Vagina (tissue), 2 donors: ENCODE data around the gene HTR6.

Experiments used
- POLR2A ChIP-seq, 2 donors: fragments of 450-650 bp; IDR thresholded peaks; one replicate each; pipeline ENCODE4 v1.6.1; 2017; ENCODE audit warnings: antibody characterized with exemption in 2 of 2, mild to moderate bottlenecking in 2 of 2, moderate library complexity in 2 of 2
- TF ChIP-seq, protein P1 (sequence below), 3 experiments: fragments of 450-650 bp in 2 of 3; fragments of 200-600 bp in 1 of 3; sonication (generic) in 1 of 3; IDR thresholded peaks; one replicate each; pipeline ENCODE4 v1.5.1; 2017 to 2019; ENCODE audit warnings: antibody characterized with exemption in 3 of 3, mild to moderate bottlenecking in 2 of 3, moderate library complexity in 2 of 3

DNA sequence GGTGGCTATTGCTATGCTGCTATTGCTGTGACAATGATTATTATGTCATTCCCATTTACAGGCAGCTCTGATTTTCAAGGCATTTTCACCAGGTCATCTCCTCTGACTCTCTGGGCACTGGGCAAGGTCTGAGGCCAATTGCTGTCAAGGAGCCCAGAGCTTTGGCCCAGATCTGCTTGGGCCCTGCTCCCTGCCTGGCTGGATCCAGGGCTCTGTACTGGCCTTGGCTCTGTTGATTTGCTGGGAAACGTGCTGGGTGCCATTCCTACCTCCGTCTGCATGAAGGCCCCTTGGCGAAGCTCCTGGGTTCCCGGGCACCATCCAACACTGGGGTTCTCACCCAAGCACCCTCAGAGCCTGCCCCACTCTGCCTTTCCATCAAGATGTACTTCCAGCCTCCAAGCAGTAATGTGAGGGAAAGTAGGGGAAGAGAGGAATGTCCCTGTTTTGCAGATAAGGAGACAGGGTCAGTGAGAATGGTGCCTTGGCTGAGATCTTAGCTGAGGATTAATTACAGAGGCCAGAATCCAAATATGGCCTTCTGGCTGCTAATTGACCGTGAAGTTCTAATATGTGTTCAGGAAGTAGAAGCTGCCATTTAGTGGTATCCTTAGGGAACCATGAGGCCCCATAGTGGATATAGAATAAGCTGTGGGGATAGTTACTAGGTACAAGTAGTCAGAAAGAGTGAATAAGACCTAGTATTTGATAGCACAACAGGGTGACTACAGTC, 63.9 kb downstream of the HTR6 start:
- TF ChIP-seq POLR2A (IDR thresholded peaks at IDR 0.05): no peak
- TF ChIP-seq, protein P1, sequence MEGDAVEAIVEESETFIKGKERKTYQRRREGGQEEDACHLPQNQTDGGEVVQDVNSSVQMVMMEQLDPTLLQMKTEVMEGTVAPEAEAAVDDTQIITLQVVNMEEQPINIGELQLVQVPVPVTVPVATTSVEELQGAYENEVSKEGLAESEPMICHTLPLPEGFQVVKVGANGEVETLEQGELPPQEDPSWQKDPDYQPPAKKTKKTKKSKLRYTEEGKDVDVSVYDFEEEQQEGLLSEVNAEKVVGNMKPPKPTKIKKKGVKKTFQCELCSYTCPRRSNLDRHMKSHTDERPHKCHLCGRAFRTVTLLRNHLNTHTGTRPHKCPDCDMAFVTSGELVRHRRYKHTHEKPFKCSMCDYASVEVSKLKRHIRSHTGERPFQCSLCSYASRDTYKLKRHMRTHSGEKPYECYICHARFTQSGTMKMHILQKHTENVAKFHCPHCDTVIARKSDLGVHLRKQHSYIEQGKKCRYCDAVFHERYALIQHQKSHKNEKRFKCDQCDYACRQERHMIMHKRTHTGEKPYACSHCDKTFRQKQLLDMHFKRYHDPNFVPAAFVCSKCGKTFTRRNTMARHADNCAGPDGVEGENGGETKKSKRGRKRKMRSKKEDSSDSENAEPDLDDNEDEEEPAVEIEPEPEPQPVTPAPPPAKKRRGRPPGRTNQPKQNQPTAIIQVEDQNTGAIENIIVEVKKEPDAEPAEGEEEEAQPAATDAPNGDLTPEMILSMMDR (IDR thresholded peaks at IDR 0.05): no peak
